Measurements from ENCODE around the gene RBM20. TPM values are rescaled to one million over a fixed set of nuclear protein-coding genes. Genes with fewer than 3 reads are reported as not detected.

RBM20 gene
- polyA plus RNA-seq, 3 donors, result not detected

DNA sequence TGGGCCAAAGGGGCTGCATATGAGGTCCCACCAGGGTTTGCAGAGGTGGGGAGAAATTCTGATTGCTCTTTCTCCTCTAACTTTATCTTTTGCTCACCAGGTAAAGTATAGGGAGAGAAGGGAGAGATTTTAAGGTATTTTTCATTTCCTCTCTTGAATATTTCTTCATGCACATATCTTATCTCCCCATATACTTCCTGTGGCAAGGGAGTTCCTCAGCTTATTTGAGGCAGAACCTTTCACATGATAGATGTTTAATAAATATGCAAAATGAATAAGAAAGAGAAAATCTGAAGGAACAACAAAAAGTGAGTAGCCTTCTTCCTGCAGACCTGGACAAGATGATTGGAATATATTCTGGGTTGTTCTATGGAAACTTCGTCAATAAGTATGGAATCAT is 160.2 kb downstream of the RBM20 start:
- Mint-ChIP-seq H3K9me3 (peaks cover 0 to 4% (median 0%) of the 10 kb centered on the region in 7 donors), H3K36me3 (no peaks in the 10 kb centered on the region), H3K27ac (peak overlapping the region in 1 of 7 donors; percentile 25), H3K4me1 (peaks cover 15% of the 10 kb centered on the region), H3K4me3 (no peak overlapping the region), H3K27me3 (ENCODE audit: low read depth in 3 of 3) (peaks cover 0 to 3% (median 3%) of the 10 kb centered on the region in 3 donors)
- intact Hi-C loops (cut with micrococcal nuclease), result loop anchor here (5.0 to 10.0 kb wide), 2 partner anchors 70 to 88 kb away; partner anchors contain the start of gene PDCD4 (in 1 of the 2)
- Histone ChIP-seq H3K4me3 (replicated peaks in 1 of 3; ENCODE audit: low read depth in 2 of 3, low read length in 3 of 3) (no peak overlapping the region), H3K4me2 (replicated peaks; ENCODE audit: extremely low read depth, low read length, poor library complexity, severe bottlenecking) (no peak overlapping the region), H4K20me1 (ENCODE audit: insufficient read depth, low read length) (no peaks in the 10 kb centered on the region), H3K9me3 (replicated peaks in 1 of 2; ENCODE audit: control insufficient read depth in 1 of 2, insufficient read depth in 1 of 2, low read length in 2 of 2) (no peaks in the 10 kb centered on the region), H3K79me2 (ENCODE audit: insufficient read depth, low read length) (no peaks in the 10 kb centered on the region), H2AFZ (ENCODE audit: insufficient read depth, low read depth, low read length, poor library complexity, severe bottlenecking) (peak overlapping the region; percentile 51), H3K27ac (ENCODE audit: low read depth in 1 of 2, low read length in 2 of 2) (no peak overlapping the region), H3K36me3 (replicated peaks in 1 of 2; ENCODE audit: control insufficient read depth in 1 of 2, insufficient read depth in 2 of 2, low read length in 2 of 2) (no peaks in the 10 kb centered on the region), H3K4me1 (ENCODE audit: control insufficient read depth in 1 of 2, insufficient read depth in 2 of 2, low read length in 2 of 2) (peaks cover 8 to 17% of the 10 kb centered on the region in 2 donors), H3K9ac (ENCODE audit: insufficient read depth, low read length, poor library complexity, severe bottlenecking) (no peak overlapping the region), H3K27me3 (ENCODE audit: control insufficient read depth in 2 of 2, insufficient read depth in 2 of 2, low read length in 2 of 2) (no peaks in the 10 kb centered on the region)
- DNase-seq, result no peak
- WGBS (ENCODE audit: insufficient coverage), result no CpG with 5 or more reads among the region's 1 CpG
- TF ChIP-seq CTCF (IDR thresholded peaks at IDR 0.05), result no peak

DNA sequence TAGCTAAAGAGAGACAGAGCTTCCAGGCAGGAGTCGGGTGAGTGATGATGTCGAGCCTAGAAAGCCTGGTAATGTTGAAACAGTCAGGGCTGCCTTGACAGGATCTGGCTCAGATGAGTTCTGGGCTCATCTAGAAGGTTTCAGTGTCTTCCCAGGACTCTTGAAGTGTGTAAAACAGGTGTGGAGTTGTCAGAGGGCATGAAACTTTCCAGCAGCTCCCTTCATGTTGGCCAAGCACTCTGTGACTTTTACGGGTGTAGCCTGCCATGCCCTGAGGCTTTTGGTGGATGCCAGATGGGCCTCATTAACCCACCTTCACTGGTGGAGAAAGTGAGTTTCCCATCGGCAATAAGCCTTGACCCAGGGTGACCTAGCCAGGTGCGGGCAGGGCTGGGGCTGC is 161.2 kb downstream of the RBM20 start:
- H3K27ac Mint-ChIP-seq, result peak overlapping the region in 1 of 7 donors; percentile 11
- H3K9me3 Mint-ChIP-seq, result peaks cover 0 to 4% (median 0%) of the 10 kb centered on the region in 7 donors
- H3K27me3 ChIP-seq (ENCODE audit: control insufficient read depth in 2 of 2, insufficient read depth in 2 of 2, low read length in 2 of 2), result no peaks in the 10 kb centered on the region
- no peak overlapping the region for H3K4me3 ChIP-seq (replicated peaks in 1 of 3; ENCODE audit: low read depth in 2 of 3, low read length in 3 of 3)
- no peak overlapping the region for H3K9ac ChIP-seq (ENCODE audit: insufficient read depth, low read length, poor library complexity, severe bottlenecking)
- H4K20me1 ChIP-seq (ENCODE audit: insufficient read depth, low read length), result no peaks in the 10 kb centered on the region
- TF ChIP-seq CTCF (IDR thresholded peaks at IDR 0.05), result no peak
- H3K4me1 Mint-ChIP-seq, result peaks cover 15% of the 10 kb centered on the region
- H2AFZ ChIP-seq (ENCODE audit: insufficient read depth, low read depth, low read length, poor library complexity, severe bottlenecking), result no peak overlapping the region
- H3K27ac ChIP-seq (ENCODE audit: low read depth in 1 of 2, low read length in 2 of 2), result no peak overlapping the region
- H3K4me1 ChIP-seq (ENCODE audit: control insufficient read depth in 1 of 2, insufficient read depth in 2 of 2, low read length in 2 of 2), result peaks cover 8 to 17% of the 10 kb centered on the region in 2 donors
- no peak overlapping the region for H3K4me2 ChIP-seq (replicated peaks; ENCODE audit: extremely low read depth, low read length, poor library complexity, severe bottlenecking)
- no peak for DNase-seq
- no peak overlapping the region for H3K4me3 Mint-ChIP-seq
- no peaks in the 10 kb centered on the region for H3K36me3 ChIP-seq (replicated peaks in 1 of 2; ENCODE audit: control insufficient read depth in 1 of 2, insufficient read depth in 2 of 2, low read length in 2 of 2)
- no peaks in the 10 kb centered on the region for H3K36me3 Mint-ChIP-seq
- H3K9me3 ChIP-seq (replicated peaks in 1 of 2; ENCODE audit: control insufficient read depth in 1 of 2, insufficient read depth in 1 of 2, low read length in 2 of 2), result no peaks in the 10 kb centered on the region
- peaks cover 0 to 3% (median 3%) of the 10 kb centered on the region in 3 donors for H3K27me3 Mint-ChIP-seq (ENCODE audit: low read depth in 3 of 3)
- 94% methylated on average over 2 of the region's 5 CpGs for WGBS (ENCODE audit: insufficient coverage)
- intact Hi-C loops (cut with micrococcal nuclease), result loop anchor here in 1 of 2 donors (10.0 kb wide), 1 partner anchor 70 kb away; the partner anchor contains the start of gene PDCD4
- no peaks in the 10 kb centered on the region for H3K79me2 ChIP-seq (ENCODE audit: insufficient read depth, low read length)

Measured in CD14-positive monocyte (primary cell).